GM19043 (cell line): Measurements from ENCODE around the gene FFAR1.

Experiments used
- ATAC-seq: cut with Tn5 transposase; IDR thresholded peaks from one replicate; pipeline ENCODE4 v1.9.1; 2021; ENCODE audit warnings: low read depth; ENCODE audit not compliant: unreplicated experiment

FFAR1 gene

GRCh38 chr19:35314858-35315470 is 32.7 kb upstream of the FFAR1 start:
- no peak for ATAC-seq

GRCh38 chr19:35315883-35316282 is 31.8 kb upstream of the FFAR1 start:
- ATAC-seq: no peak

GRCh38 chr19:35316560-35316959 is 31.1 kb upstream of the FFAR1 start:
- no peak for ATAC-seq

- ATAC-seq: no peak
Measured at GRCh38 chr19:35317464-35318043, 30.1 kb upstream of the FFAR1 start.

GRCh38 chr19:35318679-35319448 is 28.8 kb upstream of the FFAR1 start:
- ATAC-seq: no peak

GRCh38 chr19:35320065-35320713 is 27.5 kb upstream of the FFAR1 start:
- ATAC-seq: no peak

- ATAC-seq: no peak
Measured at GRCh38 chr19:35321291-35321690, 26.4 kb upstream of the FFAR1 start.

- no peak for ATAC-seq
Measured at GRCh38 chr19:35322014-35322413, 25.7 kb upstream of the FFAR1 start.

GRCh38 chr19:35327642-35328041 is 20.1 kb upstream of the FFAR1 start:
- no peak for ATAC-seq

- no peak for ATAC-seq
Measured at GRCh38 chr19:35328851-35329285, 18.8 kb upstream of the FFAR1 start, which contains the start of gene CD22. TSS of gene CD22 (plus strand) at chr19:35329187. CDS start at chr19:35332041, 2,854 bp downstream.

GRCh38 chr19:35329323-35329722 is 18.4 kb upstream of the FFAR1 start:
- no peak for ATAC-seq

- no peak for ATAC-seq
Measured at GRCh38 chr19:35330475-35330874, 17.2 kb upstream of the FFAR1 start.

- no peak for ATAC-seq
Measured at GRCh38 chr19:35331551-35332214, 16.0 kb upstream of the FFAR1 start.

- ATAC-seq: no peak
Measured at GRCh38 chr19:35332817-35333216, 14.9 kb upstream of the FFAR1 start.

GRCh38 chr19:35334144-35334753 is 13.5 kb upstream of the FFAR1 start:
- ATAC-seq: no peak

GRCh38 chr19:35336166-35336955 is 11.3 kb upstream of the FFAR1 start:
- ATAC-seq: no peak

- no peak for ATAC-seq
Measured at GRCh38 chr19:35337097-35337983, 10.4 kb upstream of the FFAR1 start.

GRCh38 chr19:35337984-35338296 is 9.8 kb upstream of the FFAR1 start:
- no peak for ATAC-seq

- no peak for ATAC-seq
Measured at GRCh38 chr19:35340431-35340830, 7.3 kb upstream of the FFAR1 start.
